LNCaP clone FGC (cell line): Measurements from ENCODE around the gene CD6.

Experiments used
- DNase-seq: peaks from one replicate; pipeline ENCODE4 v3.0.0-alpha.2; 2011; ENCODE audit warnings: low read depth
- H3K4me3 ChIP-seq: 2 replicates; pipeline ENCODE4 v1.5.1; 2011; ENCODE audit warnings: mild to moderate bottlenecking, low read depth, low read length, control low read depth
- CTCF ChIP-seq: IDR thresholded peaks from 2 replicates; pipeline ENCODE4 v1.5.1; 2012; ENCODE audit warnings: mild to moderate bottlenecking; ENCODE audit not compliant: control insufficient read depth, insufficient read depth; ENCODE audit errors: extremely low read depth

The CD6 gene

GRCh38 chr11:60996381-60997138 lies 25.1 kb downstream of the CD6 start:
- no peak for TF ChIP-seq CTCF
- peak; percentile 61 for DNase-seq
- no peak overlapping the region for H3K4me3 ChIP-seq

- DNase-seq = no peak
- H3K4me3 ChIP-seq = no peak overlapping the region
- no peak for TF ChIP-seq CTCF
Observed at GRCh38 chr11:61000426-61000825, 28.9 kb downstream of the CD6 start.

GRCh38 chr11:61001931-61002330 lies 30.5 kb downstream of the CD6 start:
- no peak for DNase-seq
- no peak overlapping the region for H3K4me3 ChIP-seq
- no peak for TF ChIP-seq CTCF

- H3K4me3 ChIP-seq = no peak overlapping the region
- no peak for DNase-seq
- no peak for TF ChIP-seq CTCF
Observed at GRCh38 chr11:61002598-61002997, 31.1 kb downstream of the CD6 start.

- no peak overlapping the region for H3K4me3 ChIP-seq
- no peak for TF ChIP-seq CTCF
- DNase-seq = no peak
Observed at GRCh38 chr11:61004180-61004611, 32.7 kb downstream of the CD6 start.

GRCh38 chr11:61004761-61005181 lies 33.3 kb downstream of the CD6 start:
- no peak for TF ChIP-seq CTCF
- no peak overlapping the region for H3K4me3 ChIP-seq
- no peak for DNase-seq
